Brain microvascular endothelial cell (primary cell): ENCODE measurements around the gene INPP4B.

Experiments
- DNase-seq: peaks from one replicate; pipeline ENCODE4 v3.0.0-alpha.2; 2020
- H3K27ac ChIP-seq: fragments of 250-450 bp; sonication (Bioruptor Pico); 2 replicates; pipeline ENCODE4 v1.5.1; 2020; ENCODE audit warnings: mild to moderate bottlenecking, moderate library complexity
- H3K27me3 ChIP-seq: fragments of 250-450 bp; sonication (Bioruptor Pico); replicated peaks from 2 replicates; pipeline ENCODE4 v1.5.1; 2020; ENCODE audit warnings: mild to moderate bottlenecking
- H3K36me3 ChIP-seq: fragments of 250-450 bp; sonication (Bioruptor Pico); replicated peaks from 2 replicates; pipeline ENCODE4 v1.5.1; 2020; ENCODE audit warnings: mild to moderate bottlenecking
- H3K4me3 ChIP-seq: 2 replicates; pipeline ENCODE4 v1.5.1; 2011; ENCODE audit warnings: low read depth, mild to moderate bottlenecking, control low read depth, low read length, moderate library complexity
- CTCF ChIP-seq: IDR thresholded peaks from 2 replicates; pipeline ENCODE4 v1.5.1; 2011; ENCODE audit warnings: low read depth, mild to moderate bottlenecking, moderate library complexity, low read length, control low read depth, inconsistent platforms; ENCODE audit errors: missing control alignments
- in situ Hi-C: cut with HindIII; loops from 2 replicates; pipeline ENCODE4 v1.10.0; 2017; ENCODE audit warnings: low sequenced_read_pairs, low pct_ligation_motif_present

INPP4B gene

GRCh38 chr4:142566777-142567176 is 279.3 kb downstream of the INPP4B start:
- H3K27me3 ChIP-seq, result no peaks in the 10 kb centered on the region
- no peak for DNase-seq
- no peaks in the 10 kb centered on the region for H3K36me3 ChIP-seq
- H3K4me3 ChIP-seq, result no peak overlapping the region
- H3K27ac ChIP-seq, result no peak overlapping the region
- no peak for TF ChIP-seq CTCF
- in situ Hi-C loops, result no loop called here

GRCh38 chr4:142566243-142566642 is 279.9 kb downstream of the INPP4B start:
- TF ChIP-seq CTCF, result no peak
- in situ Hi-C loops, result no loop called here
- Histone ChIP-seq H3K4me3 (no peak overlapping the region), H3K27ac (no peak overlapping the region), H3K36me3 (no peaks in the 10 kb centered on the region), H3K27me3 (no peaks in the 10 kb centered on the region)
- DNase-seq, result no peak

- H3K36me3 ChIP-seq, result no peaks in the 10 kb centered on the region
- no peak overlapping the region for H3K4me3 ChIP-seq
- no peak for DNase-seq
- no peak overlapping the region for H3K27ac ChIP-seq
- in situ Hi-C loops, result no loop called here
- no peaks in the 10 kb centered on the region for H3K27me3 ChIP-seq
- no peak for TF ChIP-seq CTCF
Observed at GRCh38 chr4:142565771-142566170, 280.3 kb downstream of the INPP4B start.

- peak; percentile 59 for DNase-seq
- Histone ChIP-seq H3K27ac (no peak overlapping the region), H3K27me3 (no peaks in the 10 kb centered on the region), H3K4me3 (no peak overlapping the region), H3K36me3 (no peaks in the 10 kb centered on the region)
- in situ Hi-C loops, result no loop called here
- TF ChIP-seq CTCF, result no peak
Observed at GRCh38 chr4:142563682-142564291, 282.3 kb downstream of the INPP4B start.

- Histone ChIP-seq H3K4me3 (no peak overlapping the region), H3K27me3 (no peaks in the 10 kb centered on the region), H3K27ac (no peak overlapping the region), H3K36me3 (no peaks in the 10 kb centered on the region)
- TF ChIP-seq CTCF, result no peak
- DNase-seq, result no peak
- in situ Hi-C loops, result no loop called here
Observed at GRCh38 chr4:142559986-142560385, 286.1 kb downstream of the INPP4B start.

- no peak overlapping the region for H3K4me3 ChIP-seq
- no peaks in the 10 kb centered on the region for H3K36me3 ChIP-seq
- TF ChIP-seq CTCF, result no peak
- H3K27me3 ChIP-seq, result no peaks in the 10 kb centered on the region
- DNase-seq, result peak; percentile 6
- H3K27ac ChIP-seq, result no peak overlapping the region
- in situ Hi-C loops, result no loop called here
Observed at GRCh38 chr4:142558851-142559250, 287.2 kb downstream of the INPP4B start.
